HEK293 (cell line): Measurements from ENCODE around the gene RAP1A.

ENCODE experiments used
- YY1 ChIP-seq: fragments of 450-650 bp; formaldehyde crosslinking; IDR thresholded peaks from 2 replicates; pipeline ENCODE4 v1.5.1; 2018; ENCODE audit warnings: missing biosample characterization, missing genetic modification characterization
- ZNF138 ChIP-seq: fragments of 450-650 bp; formaldehyde crosslinking; IDR thresholded peaks from 2 replicates; pipeline ENCODE4 v1.5.1; 2016; ENCODE audit warnings: missing biosample characterization, missing genetic modification characterization, borderline replicate concordance
- ZNF214 ChIP-seq: fragments of 450-650 bp; formaldehyde crosslinking; IDR thresholded peaks from 2 replicates; pipeline ENCODE4 v1.5.1; 2017; ENCODE audit warnings: missing biosample characterization, mild to moderate bottlenecking, missing genetic modification characterization, borderline replicate concordance
- TF ChIP-seq, protein P1 (sequence below): fragments of 450-650 bp; formaldehyde crosslinking; IDR thresholded peaks from 2 replicates; pipeline ENCODE4 v1.5.1; 2016; ENCODE audit warnings: missing biosample characterization, missing genetic modification characterization
- TF ChIP-seq, protein P2 (sequence below): fragments of 450-650 bp; formaldehyde crosslinking; IDR thresholded peaks from 2 replicates; pipeline ENCODE4 v1.5.1; 2017; ENCODE audit warnings: missing biosample characterization, mild to moderate bottlenecking, missing genetic modification characterization, moderate library complexity

GRCh38 chr1:111602302-111602701 lies 17.3 kb upstream of the RAP1A start:
- TF ChIP-seq, protein P1, sequence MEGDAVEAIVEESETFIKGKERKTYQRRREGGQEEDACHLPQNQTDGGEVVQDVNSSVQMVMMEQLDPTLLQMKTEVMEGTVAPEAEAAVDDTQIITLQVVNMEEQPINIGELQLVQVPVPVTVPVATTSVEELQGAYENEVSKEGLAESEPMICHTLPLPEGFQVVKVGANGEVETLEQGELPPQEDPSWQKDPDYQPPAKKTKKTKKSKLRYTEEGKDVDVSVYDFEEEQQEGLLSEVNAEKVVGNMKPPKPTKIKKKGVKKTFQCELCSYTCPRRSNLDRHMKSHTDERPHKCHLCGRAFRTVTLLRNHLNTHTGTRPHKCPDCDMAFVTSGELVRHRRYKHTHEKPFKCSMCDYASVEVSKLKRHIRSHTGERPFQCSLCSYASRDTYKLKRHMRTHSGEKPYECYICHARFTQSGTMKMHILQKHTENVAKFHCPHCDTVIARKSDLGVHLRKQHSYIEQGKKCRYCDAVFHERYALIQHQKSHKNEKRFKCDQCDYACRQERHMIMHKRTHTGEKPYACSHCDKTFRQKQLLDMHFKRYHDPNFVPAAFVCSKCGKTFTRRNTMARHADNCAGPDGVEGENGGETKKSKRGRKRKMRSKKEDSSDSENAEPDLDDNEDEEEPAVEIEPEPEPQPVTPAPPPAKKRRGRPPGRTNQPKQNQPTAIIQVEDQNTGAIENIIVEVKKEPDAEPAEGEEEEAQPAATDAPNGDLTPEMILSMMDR = no peak
- no peak for TF ChIP-seq ZNF138 (tag by site-specific recombination)
- TF ChIP-seq, protein P2, sequence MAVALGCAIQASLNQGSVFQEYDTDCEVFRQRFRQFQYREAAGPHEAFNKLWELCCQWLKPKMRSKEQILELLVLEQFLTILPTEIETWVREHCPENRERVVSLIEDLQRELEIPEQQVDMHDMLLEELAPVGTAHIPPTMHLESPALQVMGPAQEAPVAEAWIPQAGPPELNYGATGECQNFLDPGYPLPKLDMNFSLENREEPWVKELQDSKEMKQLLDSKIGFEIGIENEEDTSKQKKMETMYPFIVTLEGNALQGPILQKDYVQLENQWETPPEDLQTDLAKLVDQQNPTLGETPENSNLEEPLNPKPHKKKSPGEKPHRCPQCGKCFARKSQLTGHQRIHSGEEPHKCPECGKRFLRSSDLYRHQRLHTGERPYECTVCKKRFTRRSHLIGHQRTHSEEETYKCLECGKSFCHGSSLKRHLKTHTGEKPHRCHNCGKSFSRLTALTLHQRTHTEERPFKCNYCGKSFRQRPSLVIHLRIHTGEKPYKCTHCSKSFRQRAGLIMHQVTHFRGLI (tag by site-specific recombination) = no peak
- no peak for TF ChIP-seq YY1 (tag by site-specific recombination)
- TF ChIP-seq ZNF214 (tag by site-specific recombination) = no peak
